ENCODE results near the gene ACMSD.

- TF ChIP-seq CTCF (IDR thresholded peaks at IDR 0.05) = no peak
- no peak for TF ChIP-seq POLR2AphosphoS5 (IDR thresholded peaks at IDR 0.05)
- no peak for TF ChIP-seq POLR2A (IDR thresholded peaks at IDR 0.05)
Measured at GRCh38 chr2:134818321-134818720, 20.1 kb upstream of the ACMSD start.

Measured in prostate gland (tissue), 2 donors.